ENCODE measurements around the gene PBX2. TPM values are rescaled to one million over a fixed set of nuclear protein-coding genes. Genes with fewer than 3 reads are reported as not detected.
A peak's percentile ranks its signal among the peaks of the same experiment; 100 is the strongest.

PBX2 gene
- total RNA-seq, 1 experiment from 2014 or later = 176 TPM

DNA sequence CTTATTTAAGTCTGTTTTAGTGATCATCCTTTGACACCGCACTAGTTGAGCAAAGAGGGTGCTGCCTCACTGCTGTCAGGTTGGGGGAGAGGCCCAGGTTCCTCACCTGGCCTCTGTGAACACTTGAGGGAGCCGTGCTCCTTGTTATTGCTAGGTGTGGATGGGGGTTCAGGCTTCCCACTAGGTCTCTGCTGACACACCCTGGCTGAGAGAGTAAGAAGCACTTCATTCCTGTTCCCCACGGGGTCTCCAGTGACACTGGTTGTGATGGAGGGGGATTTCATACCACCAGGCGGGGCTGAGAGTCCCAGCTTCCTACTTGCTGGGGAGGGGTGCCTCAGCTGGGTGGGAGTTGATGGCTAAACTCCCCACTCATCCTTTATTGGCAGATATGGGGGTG is 44.9 kb upstream of the PBX2 start:
- no peaks in the 10 kb centered on the region for H3K23me2 ChIP-seq (ENCODE audit: insufficient read length, low read depth, low read length, poor library complexity, severe bottlenecking)
- no peaks in the 10 kb centered on the region for H3K79me1 ChIP-seq (ENCODE audit: insufficient read depth, low read depth, low read length, poor library complexity, severe bottlenecking)
- H4K20me1 ChIP-seq (ENCODE audit: control insufficient read depth, insufficient read depth, insufficient read length) = no peaks in the 10 kb centered on the region
- no peak overlapping the region for H2BK15ac ChIP-seq (ENCODE audit: low read depth, low read length)
- no peak overlapping the region for H3K23ac ChIP-seq (ENCODE audit: insufficient read length, low read depth, low read length)
- Mint-ChIP-seq H3K27me3 (ENCODE audit: low read depth) (peaks cover 5% of the 10 kb centered on the region), H3K36me3 (ENCODE audit: insufficient read depth in 1 of 3, low read depth in 3 of 3) (no peaks in the 10 kb centered on the region), H3K4me3 (no peak overlapping the region), H3K9me3 (no peaks in the 10 kb centered on the region; a peak in 2 of 5 replicates), H3K4me1 (peaks cover 0 to 5% of the 10 kb centered on the region in 2 experiments; a peak in 2 of 4 replicates), H3K27ac (no peak overlapping the region)
- H2BK20ac ChIP-seq (ENCODE audit: low read depth, low read length, poor library complexity, severe bottlenecking) = no peak overlapping the region
- no peak overlapping the region for H3K14ac ChIP-seq (ENCODE audit: insufficient read depth, low read length)
- no peak overlapping the region for H4K8ac ChIP-seq (replicated peaks; ENCODE audit: insufficient read length, low read depth, low read length)
- H3K27me3 ChIP-seq (ENCODE audit: insufficient read depth, low read length) = no peaks in the 10 kb centered on the region
- no peak overlapping the region for H3K4ac ChIP-seq (ENCODE audit: low read depth, low read length)
- H3K79me2 ChIP-seq (ENCODE audit: insufficient read depth, low read length) = no peaks in the 10 kb centered on the region
- no peaks in the 10 kb centered on the region for H3K9me3 ChIP-seq (ENCODE audit: control insufficient read depth, low read depth, low read length)
- H2BK5ac ChIP-seq (ENCODE audit: insufficient read length, low read length) = no peak overlapping the region
- TF ChIP-seq, protein P1, sequence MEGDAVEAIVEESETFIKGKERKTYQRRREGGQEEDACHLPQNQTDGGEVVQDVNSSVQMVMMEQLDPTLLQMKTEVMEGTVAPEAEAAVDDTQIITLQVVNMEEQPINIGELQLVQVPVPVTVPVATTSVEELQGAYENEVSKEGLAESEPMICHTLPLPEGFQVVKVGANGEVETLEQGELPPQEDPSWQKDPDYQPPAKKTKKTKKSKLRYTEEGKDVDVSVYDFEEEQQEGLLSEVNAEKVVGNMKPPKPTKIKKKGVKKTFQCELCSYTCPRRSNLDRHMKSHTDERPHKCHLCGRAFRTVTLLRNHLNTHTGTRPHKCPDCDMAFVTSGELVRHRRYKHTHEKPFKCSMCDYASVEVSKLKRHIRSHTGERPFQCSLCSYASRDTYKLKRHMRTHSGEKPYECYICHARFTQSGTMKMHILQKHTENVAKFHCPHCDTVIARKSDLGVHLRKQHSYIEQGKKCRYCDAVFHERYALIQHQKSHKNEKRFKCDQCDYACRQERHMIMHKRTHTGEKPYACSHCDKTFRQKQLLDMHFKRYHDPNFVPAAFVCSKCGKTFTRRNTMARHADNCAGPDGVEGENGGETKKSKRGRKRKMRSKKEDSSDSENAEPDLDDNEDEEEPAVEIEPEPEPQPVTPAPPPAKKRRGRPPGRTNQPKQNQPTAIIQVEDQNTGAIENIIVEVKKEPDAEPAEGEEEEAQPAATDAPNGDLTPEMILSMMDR (conservative IDR thresholded peaks at IDR 0.05) = peak; percentile 39
- no peak overlapping the region for H3K27ac ChIP-seq (ENCODE audit: insufficient read length, low read depth, low read length)
- H2BK12ac ChIP-seq (ENCODE audit: insufficient read length, low read depth, low read length) = no peak overlapping the region
- H2AFZ ChIP-seq (ENCODE audit: low read length) = no peak overlapping the region
- no peak overlapping the region for H4K91ac ChIP-seq (ENCODE audit: insufficient read length, low read depth, low read length)
- no peak overlapping the region for H2AK5ac ChIP-seq (ENCODE audit: insufficient read length, low read length)
- no peak overlapping the region for H3K4me2 ChIP-seq (ENCODE audit: insufficient read depth, insufficient read length, low read length)
- H3T11ph ChIP-seq (ENCODE audit: low read length) = no peak overlapping the region
- no peak overlapping the region for H4K5ac ChIP-seq (ENCODE audit: insufficient read length, low read depth, low read length)
- no peak overlapping the region for H2BK120ac ChIP-seq (ENCODE audit: low read depth, low read length, poor library complexity, severe bottlenecking)
- H3K18ac ChIP-seq (ENCODE audit: insufficient read length, low read depth, low read length) = no peak overlapping the region
- H3K9ac ChIP-seq (ENCODE audit: extremely low read depth, insufficient read length, low read length) = no peak overlapping the region
- H3K4me1 ChIP-seq (ENCODE audit: insufficient read depth, low read length) = no peaks in the 10 kb centered on the region
- WGBS (ENCODE audit: extremely low coverage, insufficient read length, low lambda C conversion rate) = no CpG with 5 or more reads among the region's 4 CpGs
- peak; percentile 53 for DNase-seq
- no peak overlapping the region for H3K56ac ChIP-seq (ENCODE audit: insufficient read length, low read depth, low read length)
